ENCODE data around the gene CHST11.

DNA sequence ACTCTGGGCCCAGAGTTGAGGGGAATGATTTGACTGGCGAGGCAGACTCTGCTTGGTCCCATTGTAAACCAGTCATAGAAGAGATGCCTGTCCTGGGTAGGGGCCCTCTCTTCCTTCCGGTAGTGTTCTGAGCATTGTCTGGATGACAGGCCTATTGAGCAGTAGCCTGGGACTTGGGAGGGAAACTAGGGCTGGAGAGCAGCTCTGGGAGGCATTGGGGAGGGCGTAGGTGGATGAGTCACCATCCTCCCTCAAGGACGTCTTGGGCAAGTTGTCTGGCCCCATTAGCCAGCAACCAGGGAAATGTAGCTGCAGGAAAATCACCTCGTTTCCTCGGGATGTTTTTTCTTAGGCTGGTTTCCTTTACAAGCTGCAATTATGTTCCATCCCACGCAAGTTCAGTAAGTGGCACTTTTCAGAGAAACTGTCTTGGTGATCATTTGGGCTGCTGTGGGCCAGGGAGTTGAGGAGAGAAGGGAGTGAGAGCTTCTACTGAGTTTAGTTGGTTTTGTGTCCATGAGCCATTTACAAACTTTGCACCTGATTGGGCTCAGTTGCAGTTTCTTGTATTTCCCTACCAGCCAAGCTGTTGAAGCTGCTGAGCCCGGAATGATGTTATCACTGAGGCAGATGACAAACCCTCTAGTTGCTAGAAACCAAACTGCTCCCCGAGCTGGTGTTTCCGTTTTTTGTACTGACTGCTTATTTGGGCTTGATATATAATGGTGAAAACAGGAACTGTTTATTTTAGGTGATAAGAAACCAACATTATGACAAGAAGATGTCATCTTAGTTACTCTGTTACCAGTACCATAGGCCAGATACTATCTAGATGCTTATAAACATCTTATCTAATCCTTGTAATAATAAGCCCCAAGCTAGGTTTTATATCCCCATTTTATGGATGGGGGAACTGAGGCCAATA, 147.6 kb downstream of the CHST11 start:
- TF ChIP-seq, protein P1, sequence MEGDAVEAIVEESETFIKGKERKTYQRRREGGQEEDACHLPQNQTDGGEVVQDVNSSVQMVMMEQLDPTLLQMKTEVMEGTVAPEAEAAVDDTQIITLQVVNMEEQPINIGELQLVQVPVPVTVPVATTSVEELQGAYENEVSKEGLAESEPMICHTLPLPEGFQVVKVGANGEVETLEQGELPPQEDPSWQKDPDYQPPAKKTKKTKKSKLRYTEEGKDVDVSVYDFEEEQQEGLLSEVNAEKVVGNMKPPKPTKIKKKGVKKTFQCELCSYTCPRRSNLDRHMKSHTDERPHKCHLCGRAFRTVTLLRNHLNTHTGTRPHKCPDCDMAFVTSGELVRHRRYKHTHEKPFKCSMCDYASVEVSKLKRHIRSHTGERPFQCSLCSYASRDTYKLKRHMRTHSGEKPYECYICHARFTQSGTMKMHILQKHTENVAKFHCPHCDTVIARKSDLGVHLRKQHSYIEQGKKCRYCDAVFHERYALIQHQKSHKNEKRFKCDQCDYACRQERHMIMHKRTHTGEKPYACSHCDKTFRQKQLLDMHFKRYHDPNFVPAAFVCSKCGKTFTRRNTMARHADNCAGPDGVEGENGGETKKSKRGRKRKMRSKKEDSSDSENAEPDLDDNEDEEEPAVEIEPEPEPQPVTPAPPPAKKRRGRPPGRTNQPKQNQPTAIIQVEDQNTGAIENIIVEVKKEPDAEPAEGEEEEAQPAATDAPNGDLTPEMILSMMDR (IDR thresholded peaks at IDR 0.05), result no peak
- TF ChIP-seq POLR2A (IDR thresholded peaks at IDR 0.05), result no peak
